MM.1S (cell line): ENCODE results near the gene NUSAP1.
A peak's percentile ranks its signal among the peaks of the same experiment; 100 is the strongest.

Experiments used
- DNase-seq: peaks from one replicate; pipeline ENCODE4 v3.0.0-alpha.2; 2015
- H2AFZ ChIP-seq: fragments of 300-600 bp; sonication (generic); 2 replicates; pipeline ENCODE4 v1.6.0; 2016; ENCODE audit warnings: antibody characterized with exemption, low read length
- H3F3A ChIP-seq: fragments of 300-600 bp; sonication (generic); 2 replicates; pipeline ENCODE4 v1.6.1; 2016; ENCODE audit warnings: mild to moderate bottlenecking, antibody characterized with exemption, low read length, moderate library complexity, mixed read lengths; ENCODE audit not compliant: insufficient read depth
- H3K27ac ChIP-seq: fragments of 300-600 bp; sonication (generic); 2 replicates; pipeline ENCODE4 v1.5.1; 2016; ENCODE audit warnings: mild to moderate bottlenecking, low read length
- H3K27me3 ChIP-seq: fragments of 300-600 bp; sonication (generic); replicated peaks from 2 replicates; pipeline ENCODE4 v1.6.0; 2016; ENCODE audit warnings: low read length; ENCODE audit not compliant: insufficient read depth
- H3K36me3 ChIP-seq: fragments of 300-600 bp; sonication (generic); replicated peaks from 2 replicates; pipeline ENCODE4 v1.6.1; 2016; ENCODE audit warnings: mild to moderate bottlenecking, low read length, mixed read lengths; ENCODE audit not compliant: insufficient read depth
- H3K4me1 ChIP-seq: fragments of 300-600 bp; sonication (generic); 2 replicates; pipeline ENCODE4 v1.6.1; 2016; ENCODE audit warnings: low read length, mixed read lengths
- H3K4me2 ChIP-seq: fragments of 300-600 bp; sonication (generic); 2 replicates; pipeline ENCODE4 v1.6.0; 2016; ENCODE audit warnings: low read depth, low read length
- H3K4me3 ChIP-seq: fragments of 300-600 bp; sonication (generic); 2 replicates; pipeline ENCODE4 v1.5.1; 2016; ENCODE audit warnings: low read length, mixed read lengths
- H3K79me2 ChIP-seq: fragments of 300-600 bp; sonication (generic); 2 replicates; pipeline ENCODE4 v1.6.1; 2016; ENCODE audit warnings: mixed run types, low read length, mixed read lengths
- H3K9ac ChIP-seq: fragments of 300-600 bp; sonication (generic); 2 replicates; pipeline ENCODE4 v1.6.1; 2016; ENCODE audit warnings: low read length, mixed read lengths
- H3K9me2 ChIP-seq: fragments of 300-600 bp; sonication (generic); replicated peaks from 2 replicates; pipeline ENCODE4 v1.6.1; 2016; ENCODE audit warnings: mild to moderate bottlenecking, low read length, mixed read lengths; ENCODE audit not compliant: insufficient read depth
- H3K9me3 ChIP-seq: fragments of 300-600 bp; sonication (generic); replicated peaks from 2 replicates; pipeline ENCODE4 v1.6.1; 2016; ENCODE audit warnings: mild to moderate bottlenecking, low read length, mixed read lengths; ENCODE audit not compliant: insufficient read depth
- H4K20me1 ChIP-seq: fragments of 300-600 bp; sonication (generic); 2 replicates; pipeline ENCODE4 v1.6.1; 2016; ENCODE audit warnings: mild to moderate bottlenecking, low read length, moderate library complexity, mixed read lengths; ENCODE audit not compliant: insufficient read depth
- EZH2 ChIP-seq: fragments of 300-600 bp; sonication (generic); optimal IDR thresholded peaks from 2 replicates; pipeline ENCODE3; 2017; ENCODE audit warnings: low read depth, mild to moderate bottlenecking, antibody characterized with exemption, low read length, mixed read lengths
- EZH2phosphoT487 ChIP-seq: fragments of 300-600 bp; sonication (generic); IDR thresholded peaks from 2 replicates; pipeline ENCODE4 v1.6.1; 2018; ENCODE audit warnings: antibody characterized with exemption, low read length
- TF ChIP-seq, protein P1 (sequence below): fragments of 300-600 bp; sonication (generic); IDR thresholded peaks from 2 replicates; pipeline ENCODE4 v1.5.1; 2016; ENCODE audit warnings: antibody characterized with exemption, low read length, mixed read lengths

NUSAP1 gene

DNA sequence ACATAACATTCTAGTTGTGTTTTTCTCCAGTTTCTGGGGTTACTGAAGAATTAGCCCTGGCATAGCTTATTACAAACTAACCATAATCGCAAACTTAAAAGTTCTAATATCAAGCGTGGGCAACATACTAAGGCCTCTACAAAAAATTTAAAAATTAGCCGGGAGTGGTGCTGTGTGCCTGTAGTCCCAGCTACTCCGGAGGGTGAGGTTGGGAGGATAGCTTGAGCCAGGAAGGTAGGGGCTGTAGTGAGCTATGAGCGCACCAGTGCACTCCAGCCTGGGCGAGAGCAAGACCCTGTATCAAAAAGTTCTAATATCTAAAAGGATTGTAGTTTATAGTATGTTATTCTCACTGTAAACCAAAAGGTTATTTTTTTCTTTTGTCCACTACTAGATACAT lies 1.4 kb upstream of the NUSAP1 start:
- Histone ChIP-seq H3K79me2 (peaks cover 46% of the 10 kb centered on the region), H3K4me1 (peaks cover 8% of the 10 kb centered on the region), H3K9ac (peak overlapping the region; percentile 81; the same call in 1 of the 2 replicates), H3K36me3 (no peaks in the 10 kb centered on the region), H3K9me2 (no peaks in the 10 kb centered on the region), H3K9me3 (no peaks in the 10 kb centered on the region), H3K27me3 (no peaks in the 10 kb centered on the region), H4K20me1 (no peaks in the 10 kb centered on the region), H3K27ac (no peak overlapping the region), H3F3A (peaks cover 15% of the 10 kb centered on the region), H2AFZ (peak overlapping the region; percentile 83), H3K4me3 (peak overlapping the region; percentile 92), H3K4me2 (peak overlapping the region; percentile 88)
- TF ChIP-seq EZH2 (no peak), EZH2phosphoT487 (no peak)
- TF ChIP-seq, protein P1, sequence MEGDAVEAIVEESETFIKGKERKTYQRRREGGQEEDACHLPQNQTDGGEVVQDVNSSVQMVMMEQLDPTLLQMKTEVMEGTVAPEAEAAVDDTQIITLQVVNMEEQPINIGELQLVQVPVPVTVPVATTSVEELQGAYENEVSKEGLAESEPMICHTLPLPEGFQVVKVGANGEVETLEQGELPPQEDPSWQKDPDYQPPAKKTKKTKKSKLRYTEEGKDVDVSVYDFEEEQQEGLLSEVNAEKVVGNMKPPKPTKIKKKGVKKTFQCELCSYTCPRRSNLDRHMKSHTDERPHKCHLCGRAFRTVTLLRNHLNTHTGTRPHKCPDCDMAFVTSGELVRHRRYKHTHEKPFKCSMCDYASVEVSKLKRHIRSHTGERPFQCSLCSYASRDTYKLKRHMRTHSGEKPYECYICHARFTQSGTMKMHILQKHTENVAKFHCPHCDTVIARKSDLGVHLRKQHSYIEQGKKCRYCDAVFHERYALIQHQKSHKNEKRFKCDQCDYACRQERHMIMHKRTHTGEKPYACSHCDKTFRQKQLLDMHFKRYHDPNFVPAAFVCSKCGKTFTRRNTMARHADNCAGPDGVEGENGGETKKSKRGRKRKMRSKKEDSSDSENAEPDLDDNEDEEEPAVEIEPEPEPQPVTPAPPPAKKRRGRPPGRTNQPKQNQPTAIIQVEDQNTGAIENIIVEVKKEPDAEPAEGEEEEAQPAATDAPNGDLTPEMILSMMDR = no peak
- DNase-seq = no peak

DNA sequence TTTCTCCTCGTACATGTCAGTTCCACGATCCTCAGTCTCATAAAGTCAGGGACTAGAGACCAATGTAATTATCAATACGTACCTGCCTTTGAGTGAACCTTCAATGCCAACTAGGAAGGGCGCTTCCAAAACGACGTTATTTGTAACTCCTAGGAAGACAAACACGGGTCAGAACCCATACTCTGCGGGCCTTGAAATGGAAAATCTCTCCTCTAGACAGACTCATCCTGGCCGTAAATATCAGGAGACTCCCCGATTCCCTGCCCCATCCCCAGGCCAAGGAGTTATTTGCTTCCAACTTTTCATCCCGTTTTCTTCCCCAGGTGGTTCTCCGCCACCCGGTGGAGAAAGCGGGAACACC lies 868 bp upstream of the NUSAP1 start:
- Histone ChIP-seq H3F3A (peaks cover 18% of the 10 kb centered on the region), H3K27me3 (no peaks in the 10 kb centered on the region), H3K9ac (peak overlapping the region; percentile 81), H3K27ac (peak overlapping the region; percentile 47; the same call in 1 of the 2 replicates), H3K79me2 (peaks cover 51% of the 10 kb centered on the region), H3K36me3 (no peaks in the 10 kb centered on the region), H3K4me3 (peak overlapping the region; percentile 92), H2AFZ (peak overlapping the region; percentile 83), H3K4me2 (peak overlapping the region; percentile 88), H3K9me2 (no peaks in the 10 kb centered on the region), H3K9me3 (no peaks in the 10 kb centered on the region), H4K20me1 (no peaks in the 10 kb centered on the region), H3K4me1 (peaks cover 8% of the 10 kb centered on the region)
- no peak for DNase-seq
- TF ChIP-seq EZH2phosphoT487 (no peak), EZH2 (no peak)
- TF ChIP-seq, protein P1 = no peak; the same call in 1 of the 2 replicates

DNA sequence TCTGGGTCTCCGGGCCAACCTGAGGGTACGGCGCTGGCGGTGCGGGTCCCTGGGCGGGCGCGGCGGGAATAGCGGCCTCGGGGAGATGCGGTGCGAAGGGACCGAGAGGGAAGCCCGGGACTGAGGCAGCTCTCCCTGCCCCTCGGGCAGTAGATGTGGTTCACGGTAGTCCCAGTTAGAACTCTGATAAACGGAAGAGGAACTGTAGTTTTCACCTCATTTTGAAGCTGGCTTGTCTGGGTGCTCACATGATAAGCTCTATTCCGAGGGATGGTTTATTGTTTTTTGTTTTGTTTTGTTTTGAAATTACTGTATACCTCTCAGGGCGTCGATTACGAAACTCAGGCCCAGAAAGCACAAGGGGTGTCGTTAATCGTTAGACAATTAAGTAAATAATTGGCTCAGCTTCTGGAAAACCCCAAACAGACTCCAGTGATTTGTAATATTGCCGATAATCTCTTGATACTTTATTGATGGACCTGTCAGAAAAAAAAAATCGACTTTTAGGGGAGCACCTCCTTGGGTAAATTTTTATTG lies 413 bp downstream of the NUSAP1 start:
- H3K9ac ChIP-seq = peak overlapping the region; percentile 78
- H3K9me2 ChIP-seq = no peaks in the 10 kb centered on the region
- peak overlapping the region; percentile 81 for H3K27ac ChIP-seq
- peaks cover 64% of the 10 kb centered on the region for H3K79me2 ChIP-seq
- peak overlapping the region; percentile 78; the same call in 1 of the 2 replicates for H3K4me2 ChIP-seq
- peaks cover 8% of the 10 kb centered on the region for H3K4me1 ChIP-seq
- no peaks in the 10 kb centered on the region for H3K9me3 ChIP-seq
- peaks cover 18% of the 10 kb centered on the region for H3F3A ChIP-seq
- no peaks in the 10 kb centered on the region for H3K36me3 ChIP-seq
- H2AFZ ChIP-seq = peak overlapping the region; percentile 82
- no peaks in the 10 kb centered on the region for H4K20me1 ChIP-seq
- H3K27me3 ChIP-seq = no peaks in the 10 kb centered on the region
- peak overlapping the region; percentile 92 for H3K4me3 ChIP-seq
- TF ChIP-seq EZH2phosphoT487 (no peak), EZH2 (no peak)
- TF ChIP-seq, protein P1 = no peak
- peak; percentile 51 for DNase-seq
